Lower lobe of right lung (tissue), 2 donors: ENCODE results near the gene IER3IP1. TPM values are rescaled to one million over a fixed set of nuclear protein-coding genes. Genes with fewer than 3 reads are reported as not detected.

Experiments
- ATAC-seq, 2 donors: fragments of 200-7000 bp; cut with Tn5 transposase; one replicate each; pipeline ENCODE4 v1.9.1; 2020 to 2022; ENCODE audit warnings: mild to moderate bottlenecking in 2 of 2, moderate library complexity in 2 of 2
- DNase-seq: peaks from one replicate; pipeline ENCODE4 v3.0.0-alpha.2; 2020
- H3K27ac ChIP-seq: fragments of 200-600 bp; one replicate; pipeline ENCODE4 v1.8.0; 2022
- H3K27me3 ChIP-seq: fragments of 200-600 bp; one replicate; pipeline ENCODE4 v1.8.0; 2022; ENCODE audit warnings: low read depth
- H3K36me3 ChIP-seq: fragments of 200-600 bp; one replicate; pipeline ENCODE4 v1.8.0; 2022; ENCODE audit warnings: mild to moderate bottlenecking
- H3K4me1 ChIP-seq: fragments of 200-600 bp; one replicate; pipeline ENCODE4 v1.8.0; 2022
- H3K4me3 ChIP-seq: fragments of 200-600 bp; one replicate; pipeline ENCODE4 v1.8.0; 2022; ENCODE audit warnings: mild to moderate bottlenecking
- H3K9me3 ChIP-seq: fragments of 200-600 bp; one replicate; pipeline ENCODE4 v1.8.0; 2022
- CTCF ChIP-seq: fragments of 200-600 bp; IDR thresholded peaks from one replicate; pipeline ENCODE4 v1.8.0; 2022; ENCODE audit warnings: antibody characterized with exemption, mild to moderate bottlenecking
- intact Hi-C: fragments of 100-400 bp; cut with DNase I; formaldehyde crosslinking; loops from one replicate; pipeline ENCODE4 v1.11.0; 2022
- long read RNA-seq: library from polyadenylated mRNA; unstranded; transcript quantifications from one replicate; pipeline ENCODE4 v2.0.0, GENCODE V29; 2021
- total RNA-seq: library from RNA; stranded (reverse); fragmentation: NEBNext Ultra II Directional; extraction: Animal tissue kit (Norgen Biotek cat#: 25700); gene quantifications from one replicate; pipeline ENCODE4 v1.2.1, GENCODE V29; 2021
- donor health status: DM: no; HTN: yes; CAD: no; lungs with severe emphysema.

The IER3IP1 gene
- 10.7 TPM for total RNA-seq
- long read RNA-seq, transcript IER3IP1-201 (3 exons, 3,689 nt), result major isoform, 105 of 105 reads
- long read RNA-seq, partial matches to known transcripts, result 0 of 105 reads
- long read RNA-seq, other reads (novel, unspliced or antisense), result 0 of 105 reads

GRCh38 chr18:47175898-47176575 is at the start of gene IER3IP1:
Gene IER3IP1 (minus strand): TSS chr18:47176364. CDS start chr18:47176277, 87 bp downstream.
- Histone ChIP-seq H3K27me3 (no peaks in the 10 kb centered on the region), H3K4me3 (peak within 1 kb of the TSS; percentile 99), H3K4me1 (peaks cover 31% of the 10 kb centered on the region), H3K36me3 (no peaks in the 10 kb centered on the region), H3K9me3 (no peaks in the 10 kb centered on the region), H3K27ac (peak within 1 kb of the TSS; percentile 85)
- TF ChIP-seq CTCF, result peak; percentile 30
- intact Hi-C loops, result no loop called here
- DNase-seq (peak; percentile 93), ATAC-seq (peak; percentile 97 to 98)

GRCh38 chr18:47215554-47216138 is 39.5 kb upstream of the IER3IP1 start:
- no peak for DNase-seq
- Histone ChIP-seq H3K4me3 (no peak overlapping the region), H3K4me1 (no peaks in the 10 kb centered on the region), H3K27me3 (peaks cover 9% of the 10 kb centered on the region), H3K27ac (no peak overlapping the region), H3K9me3 (no peaks in the 10 kb centered on the region), H3K36me3 (no peaks in the 10 kb centered on the region)
- peak; percentile 47 for TF ChIP-seq CTCF
- intact Hi-C loops, result no loop called here
- ATAC-seq, result no peak

- no peak for TF ChIP-seq CTCF
- Histone ChIP-seq H3K27me3 (peaks cover 5% of the 10 kb centered on the region), H3K4me1 (no peaks in the 10 kb centered on the region), H3K36me3 (no peaks in the 10 kb centered on the region), H3K27ac (no peak overlapping the region), H3K9me3 (no peaks in the 10 kb centered on the region), H3K4me3 (no peak overlapping the region)
- no peak for ATAC-seq
- DNase-seq, result no peak
- intact Hi-C loops, result loop anchor here (5.0 kb wide), 1 partner anchor 107 kb away; no protein-coding TSS in a partner anchor
These were observed 33.0 kb upstream of the IER3IP1 start for GRCh38 chr18:47209171-47209570.

- H3K4me3 ChIP-seq, result no peak overlapping the region
- intact Hi-C loops, result loop anchor here (5.0 kb wide), 1 partner anchor 105 kb away; no protein-coding TSS in a partner anchor
- H3K27ac ChIP-seq, result no peak overlapping the region
- no peaks in the 10 kb centered on the region for H3K36me3 ChIP-seq
- no peaks in the 10 kb centered on the region for H3K4me1 ChIP-seq
- no peaks in the 10 kb centered on the region for H3K9me3 ChIP-seq
- no peaks in the 10 kb centered on the region for H3K27me3 ChIP-seq
- no peak for TF ChIP-seq CTCF
- DNase-seq (no peak), ATAC-seq (no peak)
These were observed 30.9 kb upstream of the IER3IP1 start for GRCh38 chr18:47206945-47207637.

- Histone ChIP-seq H3K27ac (no peak overlapping the region), H3K9me3 (no peaks in the 10 kb centered on the region), H3K4me1 (no peaks in the 10 kb centered on the region), H3K27me3 (no peaks in the 10 kb centered on the region), H3K36me3 (no peaks in the 10 kb centered on the region), H3K4me3 (no peak overlapping the region)
- intact Hi-C loops, result loop anchor here (5.0 kb wide), 1 partner anchor 103 kb away; no protein-coding TSS in a partner anchor
- peak; percentile 83 for TF ChIP-seq CTCF
- no peak for DNase-seq
- ATAC-seq, result peak in 1 of 2 donors; percentile 52
These were observed 28.9 kb upstream of the IER3IP1 start for GRCh38 chr18:47204908-47205522.
